ENCODE data around the gene CPNE2.
"Not testable (repeated sequence)": the region's sequence is repeated elsewhere in the genome, so short reads cannot be mapped to it uniquely, and the experiment has no call there.

The CPNE2 gene

GRCh38 chr16:57167538-57167937 is 75.2 kb downstream of the CPNE2 start:
- DNase-seq (ENCODE audit: low read depth), result no peak

- DNase-seq (ENCODE audit: low read depth), result peak; percentile 23
These were observed 75.6 kb downstream of the CPNE2 start for GRCh38 chr16:57167953-57168352.

- no peak for DNase-seq (ENCODE audit: low read depth)
These were observed 76.9 kb downstream of the CPNE2 start for GRCh38 chr16:57169327-57169726.

GRCh38 chr16:57172721-57173290 is 80.4 kb downstream of the CPNE2 start:
- no peak for DNase-seq (ENCODE audit: low read depth)

GRCh38 chr16:57175896-57176295 is 83.5 kb downstream of the CPNE2 start:
- DNase-seq (ENCODE audit: low read depth), result no peak

- DNase-seq (ENCODE audit: low read depth), result no peak
These were observed 85.8 kb downstream of the CPNE2 start for GRCh38 chr16:57178196-57178595.

- DNase-seq (ENCODE audit: low read depth), result no peak
These were observed 86.4 kb downstream of the CPNE2 start for GRCh38 chr16:57178793-57179212.

- no peak for DNase-seq (ENCODE audit: low read depth)
These were observed 86.9 kb downstream of the CPNE2 start for GRCh38 chr16:57179215-57179828.

- DNase-seq (ENCODE audit: low read depth), result no peak
These were observed 91.7 kb downstream of the CPNE2 start for GRCh38 chr16:57184113-57184512.

GRCh38 chr16:57184887-57185445 is 92.6 kb downstream of the CPNE2 start:
- DNase-seq (ENCODE audit: low read depth), result no peak

- DNase-seq (ENCODE audit: low read depth), result no peak
These were observed 93.1 kb downstream of the CPNE2 start for GRCh38 chr16:57185446-57185944.

GRCh38 chr16:57185945-57186871 is 93.8 kb downstream of the CPNE2 start, which contains the start of the genes PSME3IP1 and RSPRY1:
PSME3IP1 (minus strand) TSS chr16:57186039; CDS start chr16:57173854, 12,185 bp downstream.
RSPRY1 (plus strand) TSS chr16:57186329; CDS start chr16:57204659, 18,330 bp downstream.
- DNase-seq (ENCODE audit: low read depth), result peak; percentile 99

GRCh38 chr16:57186872-57187854 is 94.8 kb downstream of the CPNE2 start:
- no peak for DNase-seq (ENCODE audit: low read depth)

GRCh38 chr16:57187902-57188710 is 95.7 kb downstream of the CPNE2 start:
- not testable (repeated sequence) for DNase-seq (ENCODE audit: low read depth)

- DNase-seq (ENCODE audit: low read depth), result no peak
These were observed 96.3 kb downstream of the CPNE2 start for GRCh38 chr16:57188711-57189002.

GRCh38 chr16:57189527-57189926 is 97.1 kb downstream of the CPNE2 start:
- not testable (repeated sequence) for DNase-seq (ENCODE audit: low read depth)

- DNase-seq (ENCODE audit: low read depth), result no peak
These were observed 97.8 kb downstream of the CPNE2 start for GRCh38 chr16:57190136-57190535.

- DNase-seq (ENCODE audit: low read depth), result no peak
These were observed 98.7 kb downstream of the CPNE2 start for GRCh38 chr16:57191056-57191571.

GRCh38 chr16:57192146-57192545 is 99.8 kb downstream of the CPNE2 start:
- DNase-seq (ENCODE audit: low read depth), result no peak
